GM12873 (cell line): Measurements from ENCODE around the gene CWH43.

ENCODE experiments used
- TF ChIP-seq, protein P1 (sequence below): IDR thresholded peaks from 2 replicates; pipeline ENCODE4 v1.5.1; 2012; ENCODE audit warnings: low read depth, mild to moderate bottlenecking, moderate library complexity, low read length, control low read depth; ENCODE audit not compliant: insufficient read depth; ENCODE audit errors: missing control alignments

CWH43 gene

DNA sequence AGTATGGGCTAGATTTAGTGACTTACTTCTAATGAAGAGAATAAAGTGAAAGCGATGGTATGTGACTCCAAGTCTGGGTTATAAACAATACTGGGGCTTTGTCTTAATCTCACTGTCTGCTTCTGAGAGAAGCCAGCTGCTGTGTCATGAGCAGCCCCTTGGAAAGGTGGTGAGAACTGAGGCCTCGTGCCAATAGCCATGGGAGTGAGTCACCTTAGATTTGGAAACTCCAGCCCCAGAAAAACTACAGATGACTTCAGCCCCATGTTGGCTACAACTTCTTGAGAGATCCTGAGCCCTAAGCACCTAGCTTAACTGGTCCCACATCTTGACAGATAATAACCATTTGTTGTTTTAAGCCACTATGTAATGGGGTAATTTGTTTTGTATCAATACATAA lies 77.6 kb downstream of the CWH43 start:
- TF ChIP-seq, protein P1, sequence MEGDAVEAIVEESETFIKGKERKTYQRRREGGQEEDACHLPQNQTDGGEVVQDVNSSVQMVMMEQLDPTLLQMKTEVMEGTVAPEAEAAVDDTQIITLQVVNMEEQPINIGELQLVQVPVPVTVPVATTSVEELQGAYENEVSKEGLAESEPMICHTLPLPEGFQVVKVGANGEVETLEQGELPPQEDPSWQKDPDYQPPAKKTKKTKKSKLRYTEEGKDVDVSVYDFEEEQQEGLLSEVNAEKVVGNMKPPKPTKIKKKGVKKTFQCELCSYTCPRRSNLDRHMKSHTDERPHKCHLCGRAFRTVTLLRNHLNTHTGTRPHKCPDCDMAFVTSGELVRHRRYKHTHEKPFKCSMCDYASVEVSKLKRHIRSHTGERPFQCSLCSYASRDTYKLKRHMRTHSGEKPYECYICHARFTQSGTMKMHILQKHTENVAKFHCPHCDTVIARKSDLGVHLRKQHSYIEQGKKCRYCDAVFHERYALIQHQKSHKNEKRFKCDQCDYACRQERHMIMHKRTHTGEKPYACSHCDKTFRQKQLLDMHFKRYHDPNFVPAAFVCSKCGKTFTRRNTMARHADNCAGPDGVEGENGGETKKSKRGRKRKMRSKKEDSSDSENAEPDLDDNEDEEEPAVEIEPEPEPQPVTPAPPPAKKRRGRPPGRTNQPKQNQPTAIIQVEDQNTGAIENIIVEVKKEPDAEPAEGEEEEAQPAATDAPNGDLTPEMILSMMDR, result no peak
